NCI-H128 (cell line): ENCODE results near the gene GLT8D1.
"Not testable (repeated sequence)": the region's sequence is repeated elsewhere in the genome, so short reads cannot be mapped to it uniquely, and the experiment has no call there.

Experiments
- DNase-seq: peaks from one replicate; lab custom pipeline; 2025; ENCODE audit not compliant: unreplicated experiment; lab: John Stamatoyannopoulos, UW

GLT8D1 gene

DNA sequence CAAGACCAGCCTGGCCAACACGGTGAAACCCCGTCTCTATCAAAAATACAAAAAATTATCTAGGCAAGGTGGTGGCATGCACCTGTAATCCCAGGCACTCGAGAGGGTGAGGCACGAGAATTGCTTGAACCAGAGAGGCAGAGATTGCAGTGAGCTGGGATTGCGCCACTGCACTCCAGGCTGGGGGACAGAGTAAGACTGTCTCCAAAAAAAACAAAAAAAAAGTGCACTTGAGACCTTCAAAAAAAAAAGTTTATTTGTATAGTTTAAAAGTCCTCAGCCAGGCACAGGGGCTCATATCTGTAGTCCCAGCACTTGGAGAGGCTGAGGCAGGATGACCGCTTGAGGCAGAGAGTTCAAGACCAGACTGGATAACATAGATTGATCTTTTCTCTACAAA lies 22.0 kb downstream of the GLT8D1 start:
- no peak for DNase-seq

DNA sequence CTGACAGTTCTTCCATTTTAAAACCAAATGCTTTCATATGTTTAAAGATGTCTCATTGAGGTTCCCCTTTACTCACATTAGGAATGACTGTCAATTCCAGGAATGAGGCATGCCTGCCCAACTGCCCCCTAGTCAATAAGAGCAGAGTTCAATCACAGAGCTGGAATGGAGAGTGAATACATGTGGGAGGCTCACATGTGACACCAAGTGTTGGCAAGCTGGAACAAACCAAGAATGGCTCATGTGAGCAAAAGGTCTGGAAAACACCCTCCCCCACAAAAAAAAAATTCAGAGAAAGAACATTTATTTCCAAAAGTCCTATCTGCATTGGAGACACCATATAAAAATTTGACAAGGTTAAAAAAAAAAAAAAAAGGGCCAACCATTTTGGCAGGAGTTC lies 23.6 kb downstream of the GLT8D1 start:
- DNase-seq = no peak

DNA sequence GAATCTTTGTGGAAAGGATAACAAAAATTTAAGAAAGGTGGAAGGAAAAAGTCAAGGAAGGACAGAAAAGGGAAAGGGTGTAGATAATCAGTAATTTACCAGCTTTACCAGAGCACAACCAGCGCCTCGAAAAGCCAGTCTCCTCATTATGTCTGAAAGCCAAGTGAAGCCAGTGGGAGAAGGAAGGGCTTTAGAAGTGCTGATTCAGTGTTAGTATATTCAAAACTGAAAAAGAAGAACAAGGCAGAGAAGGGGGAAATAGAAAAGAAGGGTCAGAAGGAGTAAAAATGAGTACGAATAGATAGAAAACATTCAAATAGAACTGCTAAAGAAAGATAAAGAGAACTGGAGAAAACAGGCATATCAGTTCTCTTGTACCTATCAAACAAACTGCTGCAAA lies 24.0 kb downstream of the GLT8D1 start:
- no peak for DNase-seq

DNA sequence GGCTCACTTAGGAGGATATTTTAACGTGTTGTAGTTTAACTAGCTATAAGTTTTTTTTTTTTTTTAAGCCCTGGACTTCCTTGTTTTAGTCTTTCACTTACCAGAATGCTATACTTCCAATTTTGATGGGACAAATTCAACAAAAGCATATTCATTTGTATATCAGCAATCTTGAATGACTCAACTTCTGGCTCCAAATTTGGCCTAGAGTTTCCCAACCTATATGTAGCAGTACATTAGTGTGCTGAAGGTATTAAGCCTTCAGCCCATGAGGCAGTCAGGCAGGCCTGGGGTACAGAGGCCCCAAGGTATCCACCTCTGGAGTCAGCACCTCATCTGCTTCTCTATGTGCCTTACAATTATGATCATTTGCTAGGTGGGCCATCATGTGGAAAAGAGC lies 25.8 kb downstream of the GLT8D1 start:
- no peak for DNase-seq

DNA sequence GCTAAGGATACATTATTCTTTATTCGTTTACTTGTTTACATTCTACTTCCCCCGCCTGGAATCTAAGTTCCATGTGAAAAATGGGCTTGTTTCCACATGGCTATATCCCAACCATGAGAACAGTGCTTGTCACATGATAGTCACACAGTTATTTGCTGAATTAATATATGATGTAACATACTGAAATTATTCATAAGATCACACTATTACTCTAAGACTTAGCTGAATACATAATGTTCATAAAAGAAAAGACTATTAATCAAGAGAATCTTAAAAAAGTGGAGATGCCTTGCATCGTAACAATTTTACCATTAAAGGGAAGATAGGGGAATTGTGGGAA lies 26.4 kb downstream of the GLT8D1 start:
- no peak for DNase-seq

- DNase-seq = no peak
These were observed 27.1 kb downstream of the GLT8D1 start for GRCh38 chr3:52678265-52679198.

DNA sequence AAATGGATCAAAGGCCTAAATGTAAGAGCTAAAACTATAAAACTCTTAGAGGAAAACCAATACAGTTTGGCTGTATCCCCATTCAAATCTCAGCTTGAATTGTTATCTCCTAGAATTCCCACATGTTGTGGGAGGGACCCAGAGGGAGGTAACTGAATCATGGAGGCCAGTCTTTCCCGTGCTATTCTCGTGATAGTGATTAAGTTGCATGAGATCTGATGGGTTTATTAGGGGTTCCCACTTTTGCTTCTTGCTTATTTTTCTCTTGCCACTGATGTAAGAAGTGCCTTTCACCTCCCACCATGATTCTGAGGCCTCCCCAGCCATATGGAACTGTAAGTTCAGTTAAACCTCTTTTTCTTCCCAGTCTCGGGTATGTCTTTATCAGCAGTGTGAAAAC lies 29.4 kb downstream of the GLT8D1 start:
- not testable (repeated sequence) for DNase-seq

GRCh38 chr3:52671676-52672075 lies 33.9 kb downstream of the GLT8D1 start:
- no peak for DNase-seq

DNA sequence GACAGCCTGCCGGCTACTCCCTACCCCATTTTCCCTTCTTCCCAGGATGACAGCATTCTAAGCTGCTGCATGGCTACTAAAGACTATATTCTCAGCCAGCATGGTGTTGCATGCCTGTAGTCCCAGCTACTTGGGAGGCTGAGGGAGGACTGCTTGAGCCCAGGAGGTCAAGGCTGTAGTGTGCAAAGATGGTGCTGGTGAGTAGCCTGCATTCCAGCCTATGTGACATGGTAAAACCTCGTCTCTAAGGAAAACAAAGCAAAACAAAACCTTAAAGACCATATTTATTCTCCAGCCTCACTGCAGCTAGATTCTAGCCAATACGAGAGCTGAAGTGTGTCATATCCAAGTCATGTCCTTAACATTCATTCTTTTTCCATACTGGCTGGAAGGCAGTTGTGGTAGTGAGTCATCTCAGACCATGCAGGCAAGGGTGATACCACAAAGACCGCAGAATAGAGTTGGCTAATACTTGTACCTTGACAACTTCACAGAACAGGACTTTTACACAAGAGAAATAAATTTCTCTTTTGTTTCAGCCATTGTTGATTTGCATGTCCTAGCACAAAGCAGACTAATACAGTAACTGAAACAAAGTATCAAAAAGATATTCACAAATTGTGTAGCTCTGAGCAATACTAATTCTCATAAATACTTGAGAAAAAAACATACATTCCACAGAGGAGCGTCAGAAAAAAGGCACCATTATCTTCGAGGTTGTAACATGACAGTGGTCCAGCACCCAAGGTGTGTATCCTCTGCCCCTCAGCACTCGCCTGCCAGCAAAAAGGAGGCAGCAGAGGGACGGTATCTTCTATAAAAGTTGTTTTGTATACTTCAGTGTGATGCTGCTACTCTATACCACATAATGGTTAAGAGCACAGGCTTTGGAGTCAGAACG lies 34.7 kb downstream of the GLT8D1 start:
- DNase-seq = no peak

DNA sequence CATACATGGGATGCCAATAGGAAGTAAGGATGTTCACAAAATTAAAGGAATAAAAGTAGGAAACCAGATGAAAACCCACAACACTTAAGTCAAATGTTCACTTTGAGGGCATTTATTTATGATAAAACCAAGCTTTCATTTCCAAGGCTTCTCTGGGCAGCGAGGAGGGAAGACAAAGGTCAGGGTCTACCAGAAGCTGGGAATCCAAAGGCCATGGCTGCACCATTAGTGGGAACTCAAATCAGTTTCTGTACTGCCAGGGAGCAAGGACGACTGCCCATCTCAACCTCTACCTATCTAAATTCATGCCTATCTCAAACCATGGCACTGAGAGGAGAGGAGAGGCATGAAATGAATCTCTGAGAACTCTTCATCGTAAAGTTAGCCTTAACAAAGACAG lies 42.5 kb downstream of the GLT8D1 start:
- no peak for DNase-seq

GRCh38 chr3:52660046-52660445 lies 45.5 kb downstream of the GLT8D1 start:
- no peak for DNase-seq

DNA sequence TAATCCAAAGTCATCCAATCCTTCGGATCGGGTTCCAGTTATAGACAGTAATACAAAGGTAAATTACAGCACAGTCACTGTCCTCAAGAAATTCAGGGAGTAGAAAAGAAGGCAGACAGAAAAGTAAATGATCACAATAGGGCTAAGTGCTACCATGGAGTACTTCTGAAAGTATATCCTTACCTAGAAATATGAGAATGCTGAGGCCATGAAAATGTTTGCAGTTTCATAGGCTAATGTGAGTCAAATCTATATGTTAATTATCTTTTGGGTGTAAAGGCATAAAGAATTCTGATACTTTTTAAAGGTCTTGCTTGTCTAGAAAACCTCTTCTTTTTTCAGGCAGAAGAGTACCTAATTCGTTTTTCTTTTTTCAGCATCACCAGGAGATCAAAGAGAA lies 49.7 kb downstream of the GLT8D1 start:
- DNase-seq = no peak

DNA sequence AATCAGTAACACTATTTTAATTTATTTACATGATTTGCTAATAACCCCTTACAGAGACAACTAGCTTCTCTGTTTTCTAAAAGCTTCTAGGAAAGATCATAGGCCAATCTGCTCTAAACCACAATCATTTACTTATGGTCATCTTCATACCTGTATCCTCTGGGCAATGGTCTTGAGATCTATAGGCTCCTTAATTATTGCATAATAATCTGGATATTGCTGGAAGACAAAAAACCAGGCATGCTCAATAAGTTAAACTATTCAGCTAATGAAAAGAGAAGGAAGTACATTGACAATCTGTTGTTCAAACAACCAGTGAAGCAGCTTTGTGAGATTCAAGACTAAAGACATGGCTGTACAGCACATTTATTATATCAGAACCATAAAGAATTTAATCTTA lies 54.0 kb downstream of the GLT8D1 start:
- no peak for DNase-seq

DNA sequence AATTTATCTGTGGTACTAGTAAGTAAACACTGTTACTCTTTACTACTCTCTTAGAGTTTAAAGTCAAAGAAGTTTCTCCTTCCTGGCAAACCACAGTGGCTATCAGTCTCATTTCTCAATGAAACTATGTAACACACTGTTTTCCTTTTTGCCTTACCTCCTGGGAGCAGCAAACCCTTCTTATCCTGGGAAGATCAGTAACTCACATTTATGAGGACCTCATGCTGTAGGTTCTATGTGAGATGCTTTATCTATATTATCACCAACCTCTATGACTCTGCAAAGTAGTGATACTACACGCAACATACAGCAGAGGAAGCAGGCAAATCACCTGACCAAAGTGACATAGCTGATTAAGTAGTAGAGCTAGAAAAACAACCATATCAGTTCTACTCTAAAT lies 55.2 kb downstream of the GLT8D1 start:
- no peak for DNase-seq

GRCh38 chr3:52649461-52650210 lies 56.0 kb downstream of the GLT8D1 start:
- no peak for DNase-seq

- no peak for DNase-seq
These were observed 60.0 kb downstream of the GLT8D1 start for GRCh38 chr3:52645549-52645948.
